ENCODE results near the gene ZNF292. TPM values are rescaled to one million over a fixed set of nuclear protein-coding genes. Genes with fewer than 3 reads are reported as not detected.

Gene ZNF292
- total RNA-seq, 1 donor from 2014 or later = 35.8 TPM

- TF ChIP-seq CTCF (IDR thresholded peaks at IDR 0.05; ENCODE audit: insufficient read depth, low read length, poor library complexity, severe bottlenecking) = no peak
- no peaks in the 10 kb centered on the region for H3K27me3 ChIP-seq (ENCODE audit: control insufficient read depth, insufficient read depth, low read length)
- H3K4me3 ChIP-seq (ENCODE audit: low read depth, low read length) = no peak overlapping the region
- peak; percentile 23 for DNase-seq (ENCODE audit: low read depth)
- no peaks in the 10 kb centered on the region for H3K36me3 ChIP-seq (ENCODE audit: control insufficient read depth, insufficient read depth, low read length)
Observed at GRCh38 chr6:87118054-87118453, 37.3 kb upstream of the ZNF292 start.

DNA sequence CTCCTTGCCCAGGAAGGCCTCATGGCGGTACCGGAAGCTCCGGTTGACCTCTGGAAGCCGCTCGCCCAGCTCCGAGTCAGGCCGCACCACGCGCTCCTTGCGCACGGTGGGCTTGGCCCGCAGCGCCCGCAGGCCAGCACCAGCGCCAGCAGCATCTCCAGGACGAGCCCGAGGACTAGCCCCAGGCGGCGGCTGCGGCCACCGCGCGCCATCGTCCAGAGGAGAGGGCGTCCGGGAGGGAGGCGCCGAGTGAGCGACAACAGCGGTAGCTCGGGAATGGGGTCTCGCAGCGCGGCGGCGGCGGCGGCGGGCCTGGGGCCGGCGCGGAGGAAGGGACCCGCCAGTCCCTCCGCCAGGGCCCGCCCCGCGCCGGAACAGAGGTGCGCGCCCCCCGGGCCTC lies 32.9 kb upstream of the ZNF292 start:
- DNase-seq (ENCODE audit: low read depth) = no peak
- TF ChIP-seq CTCF (IDR thresholded peaks at IDR 0.05; ENCODE audit: insufficient read depth, low read length, poor library complexity, severe bottlenecking) = no peak
- Histone ChIP-seq H3K4me3 (ENCODE audit: low read depth, low read length) (no peak overlapping the region), H3K27me3 (ENCODE audit: control insufficient read depth, insufficient read depth, low read length) (no peaks in the 10 kb centered on the region), H3K36me3 (ENCODE audit: control insufficient read depth, insufficient read depth, low read length) (no peaks in the 10 kb centered on the region)

DNA sequence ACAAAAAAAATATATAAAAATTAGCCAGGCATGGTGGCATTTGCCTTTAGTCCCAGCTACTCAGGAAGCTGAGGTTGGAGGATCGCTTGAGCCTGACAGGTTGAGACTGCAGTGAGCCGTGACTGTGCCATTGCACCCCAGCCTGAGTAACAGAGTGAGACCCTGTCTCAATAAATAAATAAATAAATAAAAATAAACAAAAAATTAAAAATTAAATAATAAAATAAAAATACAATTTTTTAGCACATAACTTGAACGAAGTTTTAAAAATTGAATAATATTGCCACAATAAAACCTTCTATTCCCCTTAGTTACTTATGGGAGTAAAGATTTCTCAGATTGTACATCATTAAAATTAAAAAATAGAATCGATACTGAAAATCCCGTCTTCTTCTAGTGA lies 31.3 kb upstream of the ZNF292 start:
- Histone ChIP-seq H3K4me3 (ENCODE audit: low read depth, low read length) (no peak overlapping the region), H3K36me3 (ENCODE audit: control insufficient read depth, insufficient read depth, low read length) (no peaks in the 10 kb centered on the region), H3K27me3 (ENCODE audit: control insufficient read depth, insufficient read depth, low read length) (no peaks in the 10 kb centered on the region)
- TF ChIP-seq CTCF (IDR thresholded peaks at IDR 0.05; ENCODE audit: insufficient read depth, low read length, poor library complexity, severe bottlenecking) = no peak
- DNase-seq (ENCODE audit: low read depth) = no peak

DNA sequence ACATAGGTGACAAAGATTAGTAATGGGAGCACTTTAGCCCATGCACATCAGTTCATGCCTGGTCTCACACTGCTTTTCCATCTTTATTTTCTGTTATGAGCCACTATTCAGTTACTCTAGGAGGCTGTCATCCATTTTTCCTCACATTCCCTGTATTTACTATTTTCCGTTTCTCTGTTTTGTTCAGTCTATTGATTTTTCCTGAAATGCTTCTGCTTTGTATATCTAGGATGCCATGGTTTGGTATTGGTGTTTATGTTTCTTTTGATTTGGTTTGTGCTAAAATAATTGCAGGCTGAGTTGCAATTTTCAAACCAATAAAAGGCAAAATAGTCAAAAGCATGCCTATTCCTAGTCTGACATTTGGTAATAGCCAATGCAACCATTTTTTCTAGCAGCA lies 28.9 kb upstream of the ZNF292 start:
- H3K4me3 ChIP-seq (ENCODE audit: low read depth, low read length) = no peak overlapping the region
- no peaks in the 10 kb centered on the region for H3K36me3 ChIP-seq (ENCODE audit: control insufficient read depth, insufficient read depth, low read length)
- H3K27me3 ChIP-seq (ENCODE audit: control insufficient read depth, insufficient read depth, low read length) = no peaks in the 10 kb centered on the region
- no peak for TF ChIP-seq CTCF (IDR thresholded peaks at IDR 0.05; ENCODE audit: insufficient read depth, low read length, poor library complexity, severe bottlenecking)
- DNase-seq (ENCODE audit: low read depth) = no peak

DNA sequence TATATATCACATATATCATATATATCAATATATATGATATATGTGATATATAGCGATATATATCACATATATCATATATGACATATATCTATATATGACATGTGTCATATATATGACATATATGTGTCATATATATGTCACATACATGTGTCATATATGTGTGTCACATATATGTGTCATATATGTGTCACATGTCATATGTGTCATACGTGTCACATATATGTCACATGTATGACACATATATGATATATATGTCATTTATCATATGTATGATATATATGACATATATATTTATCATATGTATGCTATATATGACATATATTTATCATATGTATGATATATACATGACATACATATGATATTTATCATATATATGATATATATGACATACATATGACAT lies 27.6 kb upstream of the ZNF292 start:
- TF ChIP-seq CTCF (IDR thresholded peaks at IDR 0.05; ENCODE audit: insufficient read depth, low read length, poor library complexity, severe bottlenecking) = no peak
- H3K27me3 ChIP-seq (ENCODE audit: control insufficient read depth, insufficient read depth, low read length) = no peaks in the 10 kb centered on the region
- no peaks in the 10 kb centered on the region for H3K36me3 ChIP-seq (ENCODE audit: control insufficient read depth, insufficient read depth, low read length)
- no peak for DNase-seq (ENCODE audit: low read depth)
- no peak overlapping the region for H3K4me3 ChIP-seq (ENCODE audit: low read depth, low read length)

DNA sequence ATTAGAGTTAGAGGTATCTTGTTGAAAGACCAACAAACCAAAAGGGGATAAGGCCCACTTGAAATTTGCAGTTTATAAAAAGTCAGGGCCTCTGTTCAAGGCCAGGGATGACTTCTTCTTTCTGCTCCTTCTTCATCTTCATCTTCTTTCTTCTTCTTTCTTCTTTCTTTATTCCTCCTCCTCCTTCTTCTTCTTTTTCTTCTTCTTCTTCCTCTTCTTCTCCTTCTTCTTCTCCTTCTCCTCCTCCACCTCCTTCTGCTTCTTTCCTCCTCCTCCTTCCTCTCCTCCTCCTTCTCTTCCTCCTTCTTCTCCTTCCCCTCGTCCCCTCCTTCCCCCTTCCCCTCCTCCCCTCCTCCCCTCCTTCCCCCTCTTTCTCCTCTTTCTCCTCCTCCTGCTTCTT lies 18.4 kb upstream of the ZNF292 start:
- H3K27me3 ChIP-seq (ENCODE audit: control insufficient read depth, insufficient read depth, low read length) = no peaks in the 10 kb centered on the region
- H3K36me3 ChIP-seq (ENCODE audit: control insufficient read depth, insufficient read depth, low read length) = no peaks in the 10 kb centered on the region
- no peak for TF ChIP-seq CTCF (IDR thresholded peaks at IDR 0.05; ENCODE audit: insufficient read depth, low read length, poor library complexity, severe bottlenecking)
- no peak for DNase-seq (ENCODE audit: low read depth)
- no peak overlapping the region for H3K4me3 ChIP-seq (ENCODE audit: low read depth, low read length)

Measured in kidney epithelial cell (primary cell).